C4-2B (cell line): ENCODE data around the gene ADAMTS14.

Experiments used
- CTCF ChIP-seq: fragments of 450-650 bp; conservative IDR thresholded peaks from 2 replicates; pipeline ENCODE4 v1.5.1; 2017; ENCODE audit warnings: mild to moderate bottlenecking
- ZFX ChIP-seq: fragments of 450-650 bp; IDR thresholded peaks from 2 replicates; pipeline ENCODE4 v1.6.1; 2017

- TF ChIP-seq CTCF (no peak), ZFX (no peak)
These were observed 129.5 kb downstream of the ADAMTS14 start for GRCh38 chr10:70801854-70802253.
